Osteocyte (in vitro differentiated cells): ENCODE measurements around the gene PDP2. TPM values are rescaled to one million over a fixed set of nuclear protein-coding genes. Genes with fewer than 3 reads are reported as not detected.
A peak's percentile ranks its signal among the peaks of the same experiment; 100 is the strongest.

ENCODE experiments used
- DNase-seq: peaks from one replicate; pipeline ENCODE4 v3.0.0; 2021; ENCODE audit warnings: mixed read lengths; ENCODE audit not compliant: unreplicated experiment; ENCODE audit errors: extremely low spot score
- H3K27ac Mint-ChIP-seq: one replicate; pipeline ENCODE4 v1.8.0; 2021; ENCODE audit warnings: mild to moderate bottlenecking, mixed read lengths; ENCODE audit not compliant: unreplicated experiment
- H3K27me3 Mint-ChIP-seq: one replicate; pipeline ENCODE4 v1.8.0; 2021; ENCODE audit warnings: mixed read lengths; ENCODE audit not compliant: unreplicated experiment
- H3K36me3 Mint-ChIP-seq: one replicate; pipeline ENCODE4 v1.8.0; 2021; ENCODE audit warnings: mixed read lengths; ENCODE audit not compliant: unreplicated experiment
- H3K4me1 Mint-ChIP-seq: one replicate; pipeline ENCODE4 v1.8.0; 2021; ENCODE audit warnings: mixed read lengths; ENCODE audit not compliant: unreplicated experiment
- H3K4me3 Mint-ChIP-seq: one replicate; pipeline ENCODE4 v1.8.0; 2021; ENCODE audit warnings: mild to moderate bottlenecking, moderate library complexity, mixed read lengths; ENCODE audit not compliant: unreplicated experiment
- H3K9me3 Mint-ChIP-seq: one replicate; pipeline ENCODE4 v1.8.0; 2021; ENCODE audit warnings: mixed read lengths; ENCODE audit not compliant: unreplicated experiment
- CTCF ChIP-seq: fragments of 200-600 bp; sonication (generic); IDR thresholded peaks from 2 replicates; pipeline ENCODE4 v1.5.0; 2021; ENCODE audit warnings: antibody characterized with exemption, mild to moderate bottlenecking, moderate library complexity
- total RNA-seq: library from RNA; stranded (reverse); gene quantifications from 2 replicates; pipeline ENCODE4 v1.2.1, GENCODE V29; 2021

PDP2 gene
- total RNA-seq, 1 donor from 2014 or later = 16.5 TPM

GRCh38 chr16:66878067-66878466 lies 2.2 kb upstream of the PDP2 start:
- Mint-ChIP-seq H3K27me3 (no peaks in the 10 kb centered on the region), H3K9me3 (no peaks in the 10 kb centered on the region), H3K4me3 (no peak overlapping the region), H3K36me3 (no peaks in the 10 kb centered on the region), H3K27ac (peak overlapping the region; percentile 56), H3K4me1 (peaks cover 41% of the 10 kb centered on the region)
- no peak for DNase-seq
- no peak for TF ChIP-seq CTCF

GRCh38 chr16:66881014-66881417 lies 701 bp downstream of the PDP2 start:
- no peak for TF ChIP-seq CTCF
- H3K36me3 Mint-ChIP-seq = peaks cover 12% of the 10 kb centered on the region
- H3K27me3 Mint-ChIP-seq = no peaks in the 10 kb centered on the region
- no peak for DNase-seq
- peaks cover 23% of the 10 kb centered on the region for H3K4me1 Mint-ChIP-seq
- H3K4me3 Mint-ChIP-seq = peak overlapping the region; percentile 99
- H3K9me3 Mint-ChIP-seq = no peaks in the 10 kb centered on the region
- no peak overlapping the region for H3K27ac Mint-ChIP-seq

GRCh38 chr16:66881560-66881959 lies 1.2 kb downstream of the PDP2 start:
- H3K4me3 Mint-ChIP-seq = peak overlapping the region; percentile 51
- TF ChIP-seq CTCF = no peak
- peaks cover 12% of the 10 kb centered on the region for H3K36me3 Mint-ChIP-seq
- H3K27ac Mint-ChIP-seq = no peak overlapping the region
- H3K9me3 Mint-ChIP-seq = no peaks in the 10 kb centered on the region
- no peaks in the 10 kb centered on the region for H3K27me3 Mint-ChIP-seq
- DNase-seq = no peak
- H3K4me1 Mint-ChIP-seq = peaks cover 21% of the 10 kb centered on the region

- Mint-ChIP-seq H3K4me1 (peaks cover 22% of the 10 kb centered on the region), H3K4me3 (no peak overlapping the region), H3K9me3 (no peaks in the 10 kb centered on the region), H3K27me3 (no peaks in the 10 kb centered on the region), H3K27ac (no peak overlapping the region), H3K36me3 (peaks cover 12% of the 10 kb centered on the region)
- no peak for DNase-seq
- no peak for TF ChIP-seq CTCF
Measured at GRCh38 chr16:66881964-66882508, 1.7 kb downstream of the PDP2 start.

GRCh38 chr16:66882702-66883101 lies 2.4 kb downstream of the PDP2 start:
- DNase-seq = no peak
- H3K9me3 Mint-ChIP-seq = no peaks in the 10 kb centered on the region
- H3K4me1 Mint-ChIP-seq = peaks cover 25% of the 10 kb centered on the region
- no peaks in the 10 kb centered on the region for H3K27me3 Mint-ChIP-seq
- H3K4me3 Mint-ChIP-seq = no peak overlapping the region
- TF ChIP-seq CTCF = no peak
- H3K27ac Mint-ChIP-seq = no peak overlapping the region
- H3K36me3 Mint-ChIP-seq = peaks cover 14% of the 10 kb centered on the region
